GM19043 (cell line): ENCODE results near the gene SPIRE1.

Source experiments
- ATAC-seq: cut with Tn5 transposase; IDR thresholded peaks from one replicate; pipeline ENCODE4 v1.9.1; 2021; ENCODE audit warnings: low read depth; ENCODE audit not compliant: unreplicated experiment

The SPIRE1 gene

DNA sequence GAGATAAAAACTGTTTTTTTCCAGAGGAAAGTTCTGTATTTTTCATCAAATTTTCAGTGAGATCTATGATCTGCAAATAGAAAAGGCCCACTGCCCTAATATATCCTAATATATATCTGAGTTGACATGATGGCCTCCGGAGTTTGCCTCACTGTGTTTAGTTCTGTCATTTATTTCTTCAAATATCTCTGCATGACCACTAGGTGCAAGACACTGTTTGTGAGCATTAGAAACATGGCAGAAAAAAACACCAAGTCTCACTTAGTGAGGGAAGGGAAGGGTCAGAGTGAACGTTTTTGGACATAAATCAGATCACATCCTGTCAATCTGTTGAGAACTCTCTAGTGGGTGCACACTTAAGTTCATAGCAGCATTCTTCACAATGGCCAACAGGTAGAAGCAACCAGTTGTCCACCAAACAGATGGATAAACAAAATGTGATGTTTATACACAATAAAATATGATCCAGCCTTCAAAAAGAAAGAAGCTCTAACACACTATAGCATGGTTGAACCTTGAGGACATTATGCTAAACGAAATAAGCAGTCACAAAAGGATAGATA, 53.4 kb downstream of the SPIRE1 start:
- no peak for ATAC-seq

DNA sequence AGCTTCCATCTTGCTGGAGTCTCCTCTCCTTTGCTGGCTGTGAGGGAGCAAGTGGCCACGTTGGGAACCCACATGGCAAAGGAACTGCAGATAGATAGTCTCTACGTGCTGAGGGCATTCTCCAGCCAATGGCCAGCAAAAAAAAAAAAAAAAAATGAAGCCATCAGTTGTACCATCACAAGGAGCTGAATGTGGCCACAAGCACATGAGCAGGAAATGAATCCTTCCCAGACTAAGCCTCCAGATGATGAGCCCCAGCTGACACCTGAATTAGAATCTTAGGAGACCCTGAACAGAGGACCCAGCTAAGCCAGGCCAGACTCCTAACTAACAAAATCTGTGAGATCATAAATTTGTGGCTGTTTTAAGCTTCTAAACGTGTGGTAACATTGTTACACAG, 57.9 kb downstream of the SPIRE1 start:
- ATAC-seq: no peak

GRCh38 chr18:12599543-12599942, 58.4 kb downstream of the SPIRE1 start:
- no peak for ATAC-seq

- ATAC-seq: no peak
Measured at GRCh38 chr18:12598181-12598930, 59.6 kb downstream of the SPIRE1 start.

GRCh38 chr18:12597760-12598159, 60.1 kb downstream of the SPIRE1 start:
- ATAC-seq: no peak

- no peak for ATAC-seq
Measured at GRCh38 chr18:12595571-12596255, 62.2 kb downstream of the SPIRE1 start.

GRCh38 chr18:12593866-12594265, 64.0 kb downstream of the SPIRE1 start:
- no peak for ATAC-seq

DNA sequence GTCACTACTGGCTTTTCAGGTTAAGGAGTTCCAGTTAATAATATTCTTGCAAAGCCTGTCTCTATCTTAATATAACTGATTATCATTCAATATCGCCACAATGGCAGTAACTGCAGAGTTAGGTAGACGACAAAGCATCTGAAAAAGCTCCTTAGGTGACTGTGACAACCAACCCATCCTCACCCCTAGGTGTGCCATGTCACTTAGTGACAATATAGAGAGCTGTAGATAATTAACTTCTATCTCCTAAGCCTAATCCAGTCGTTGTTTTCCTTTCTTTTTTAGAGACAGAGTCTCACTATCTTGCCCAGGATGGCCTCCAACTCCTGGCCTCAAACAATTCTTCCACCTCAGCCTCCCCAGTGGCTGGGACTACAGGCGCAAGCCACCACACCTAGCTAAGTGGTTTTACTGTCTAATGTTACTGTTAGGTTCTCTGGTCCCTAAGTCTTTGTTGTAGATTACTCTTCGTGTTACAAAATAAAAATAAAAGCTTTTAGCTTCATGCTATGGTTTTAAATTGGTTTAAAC, 65.2 kb downstream of the SPIRE1 start:
- ATAC-seq: no peak

DNA sequence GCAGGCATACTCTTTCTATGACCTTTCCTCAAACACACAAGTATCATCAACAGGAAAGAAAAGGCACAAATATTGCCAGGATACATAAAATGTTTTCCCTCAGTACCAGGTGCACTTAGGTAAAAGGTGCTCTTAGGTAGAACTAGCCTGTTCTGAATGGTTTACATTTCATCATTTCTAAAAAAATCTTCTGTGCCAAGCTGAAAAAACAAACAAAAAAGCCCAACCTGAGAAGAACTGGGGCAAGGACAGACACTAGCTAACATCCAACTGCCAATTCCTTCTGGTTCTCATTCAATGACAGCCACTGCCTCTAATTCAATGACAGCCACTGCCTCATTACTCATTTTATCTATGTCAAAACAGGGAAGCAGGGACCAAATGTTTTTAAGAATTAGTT, 68.5 kb downstream of the SPIRE1 start:
- no peak for ATAC-seq

DNA sequence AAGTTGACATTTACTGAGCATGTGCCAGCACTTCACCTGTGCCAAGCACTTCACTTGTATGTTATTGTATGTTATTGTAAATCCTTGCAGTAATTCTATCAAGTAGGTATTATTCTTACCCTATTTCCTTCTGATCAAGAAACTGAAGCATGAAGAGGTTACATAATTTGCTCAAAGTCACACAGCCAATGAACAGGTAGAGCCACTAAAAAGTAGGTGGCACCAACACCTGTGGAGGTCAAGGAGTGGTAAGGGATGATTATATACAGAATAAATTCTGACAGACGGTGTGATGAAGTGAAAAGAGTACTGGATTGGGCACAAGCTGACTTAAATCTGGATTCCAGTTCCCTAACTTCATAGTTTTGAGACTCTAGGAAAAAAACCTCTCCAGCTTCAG, 71.0 kb downstream of the SPIRE1 start:
- no peak for ATAC-seq

- ATAC-seq: no peak
Measured at GRCh38 chr18:12585218-12585617, 72.7 kb downstream of the SPIRE1 start.

GRCh38 chr18:12580630-12581342, 77.1 kb downstream of the SPIRE1 start:
- ATAC-seq: no peak

GRCh38 chr18:12579775-12580174, 78.1 kb downstream of the SPIRE1 start:
- no peak for ATAC-seq

GRCh38 chr18:12577848-12578247, 80.1 kb downstream of the SPIRE1 start:
- ATAC-seq: no peak

- no peak for ATAC-seq
Measured at GRCh38 chr18:12574494-12575185, 83.3 kb downstream of the SPIRE1 start.

DNA sequence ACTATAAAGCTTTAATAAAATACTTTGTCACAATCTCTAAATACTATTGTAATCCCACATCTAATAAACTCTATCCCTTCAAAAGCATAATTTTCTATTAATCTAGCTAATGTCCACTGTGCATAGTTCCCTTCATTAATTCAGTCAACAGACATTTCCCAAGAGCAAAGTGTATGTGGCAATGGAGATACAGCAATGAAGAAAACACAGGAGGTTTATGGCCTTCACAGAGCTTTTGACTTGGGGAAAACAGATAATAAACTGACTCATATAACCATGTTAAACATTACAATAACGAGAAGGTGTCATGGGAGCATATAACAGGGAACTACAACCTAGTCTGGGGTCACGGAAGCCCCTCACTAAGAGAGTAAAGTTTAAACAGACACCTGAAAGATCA, 86.3 kb downstream of the SPIRE1 start:
- no peak for ATAC-seq

- no peak for ATAC-seq
Measured at GRCh38 chr18:12569791-12570190, 88.1 kb downstream of the SPIRE1 start.

DNA sequence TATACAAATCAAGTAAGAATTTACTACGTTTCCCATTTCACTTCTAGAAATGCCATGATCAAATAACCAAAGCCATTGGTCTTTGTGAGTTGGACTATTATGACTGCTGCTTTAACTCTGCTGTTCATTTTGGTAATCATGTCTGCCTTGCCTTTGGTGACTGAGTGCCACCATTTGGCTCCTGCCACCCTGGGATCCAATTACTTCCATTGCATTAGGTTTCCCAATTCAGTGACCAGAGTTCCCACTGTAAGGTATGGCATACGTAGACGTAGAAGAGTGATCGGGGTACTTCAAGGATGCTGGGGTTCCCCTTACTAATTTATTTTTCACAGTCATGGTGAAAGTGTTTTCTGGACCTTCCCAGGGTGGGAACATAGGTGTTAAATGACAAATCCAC, 90.1 kb downstream of the SPIRE1 start:
- ATAC-seq: no peak

DNA sequence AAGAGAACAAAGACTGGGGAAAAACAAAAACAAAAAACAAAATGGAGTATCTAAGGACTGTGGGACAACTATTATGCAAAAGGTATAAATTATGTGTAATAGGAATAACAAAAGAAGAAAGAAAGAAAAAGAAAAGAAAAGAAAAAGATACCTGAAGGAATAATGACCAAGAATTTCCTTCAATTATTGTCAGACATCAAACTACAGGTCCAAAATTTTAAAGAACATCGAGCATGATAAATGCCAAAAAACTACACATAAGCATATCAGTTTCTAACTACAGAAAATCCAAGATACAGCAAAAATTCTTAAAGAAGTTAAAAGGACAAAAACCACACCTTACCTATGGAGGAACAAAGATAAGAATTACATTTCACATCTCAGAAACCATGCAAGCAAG, 93.0 kb downstream of the SPIRE1 start:
- no peak for ATAC-seq

DNA sequence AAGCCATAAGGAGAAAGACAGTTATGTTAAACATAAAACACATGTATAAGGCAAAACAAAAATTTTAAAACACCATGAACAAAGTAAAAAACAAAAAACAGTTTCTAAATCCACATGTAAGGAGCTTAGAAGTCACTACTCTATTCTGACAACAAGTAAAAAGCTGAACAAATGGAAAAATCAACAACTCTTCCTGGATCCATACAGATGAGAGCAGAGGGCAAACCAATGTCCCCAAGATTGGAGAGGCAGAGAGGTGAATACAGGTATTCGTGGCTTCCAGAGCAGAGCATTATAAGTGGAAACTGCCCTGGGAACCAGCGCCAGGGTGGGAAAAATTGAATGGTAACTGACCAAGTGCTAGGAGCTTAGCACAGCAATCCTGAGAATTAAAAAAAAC, 93.5 kb downstream of the SPIRE1 start:
- ATAC-seq: no peak
